SK-N-DZ (cell line): ENCODE results near the gene MYOCD. TPM values are rescaled to one million over a fixed set of nuclear protein-coding genes. Genes with fewer than 3 reads are reported as not detected.
"Not testable (repeated sequence)": the region's sequence is repeated elsewhere in the genome, so short reads cannot be mapped to it uniquely, and the experiment has no call there.

Source experiments
- DNase-seq: peaks from one replicate; pipeline ENCODE4 v3.0.0-alpha.2; 2015; ENCODE audit warnings: low spot score
- polyA plus RNA-seq, 2 experiments: library from polyadenylated mRNA; depleted of rRNA; stranded (reverse); fragments of >200 nt; gene quantifications; 2 replicates each; pipeline ENCODE4 v1.2.3, GENCODE V29; 2014

Gene MYOCD, protein sequence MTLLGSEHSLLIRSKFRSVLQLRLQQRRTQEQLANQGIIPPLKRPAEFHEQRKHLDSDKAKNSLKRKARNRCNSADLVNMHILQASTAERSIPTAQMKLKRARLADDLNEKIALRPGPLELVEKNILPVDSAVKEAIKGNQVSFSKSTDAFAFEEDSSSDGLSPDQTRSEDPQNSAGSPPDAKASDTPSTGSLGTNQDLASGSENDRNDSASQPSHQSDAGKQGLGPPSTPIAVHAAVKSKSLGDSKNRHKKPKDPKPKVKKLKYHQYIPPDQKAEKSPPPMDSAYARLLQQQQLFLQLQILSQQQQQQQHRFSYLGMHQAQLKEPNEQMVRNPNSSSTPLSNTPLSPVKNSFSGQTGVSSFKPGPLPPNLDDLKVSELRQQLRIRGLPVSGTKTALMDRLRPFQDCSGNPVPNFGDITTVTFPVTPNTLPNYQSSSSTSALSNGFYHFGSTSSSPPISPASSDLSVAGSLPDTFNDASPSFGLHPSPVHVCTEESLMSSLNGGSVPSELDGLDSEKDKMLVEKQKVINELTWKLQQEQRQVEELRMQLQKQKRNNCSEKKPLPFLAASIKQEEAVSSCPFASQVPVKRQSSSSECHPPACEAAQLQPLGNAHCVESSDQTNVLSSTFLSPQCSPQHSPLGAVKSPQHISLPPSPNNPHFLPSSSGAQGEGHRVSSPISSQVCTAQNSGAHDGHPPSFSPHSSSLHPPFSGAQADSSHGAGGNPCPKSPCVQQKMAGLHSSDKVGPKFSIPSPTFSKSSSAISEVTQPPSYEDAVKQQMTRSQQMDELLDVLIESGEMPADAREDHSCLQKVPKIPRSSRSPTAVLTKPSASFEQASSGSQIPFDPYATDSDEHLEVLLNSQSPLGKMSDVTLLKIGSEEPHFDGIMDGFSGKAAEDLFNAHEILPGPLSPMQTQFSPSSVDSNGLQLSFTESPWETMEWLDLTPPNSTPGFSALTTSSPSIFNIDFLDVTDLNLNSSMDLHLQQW
- polyA plus RNA-seq (2014; cell fraction: cytosol; rRNA removed), result not detected in 2 replicates
- not detected in 2 replicates for polyA plus RNA-seq (2014; cell fraction: nucleus; rRNA removed)

DNA sequence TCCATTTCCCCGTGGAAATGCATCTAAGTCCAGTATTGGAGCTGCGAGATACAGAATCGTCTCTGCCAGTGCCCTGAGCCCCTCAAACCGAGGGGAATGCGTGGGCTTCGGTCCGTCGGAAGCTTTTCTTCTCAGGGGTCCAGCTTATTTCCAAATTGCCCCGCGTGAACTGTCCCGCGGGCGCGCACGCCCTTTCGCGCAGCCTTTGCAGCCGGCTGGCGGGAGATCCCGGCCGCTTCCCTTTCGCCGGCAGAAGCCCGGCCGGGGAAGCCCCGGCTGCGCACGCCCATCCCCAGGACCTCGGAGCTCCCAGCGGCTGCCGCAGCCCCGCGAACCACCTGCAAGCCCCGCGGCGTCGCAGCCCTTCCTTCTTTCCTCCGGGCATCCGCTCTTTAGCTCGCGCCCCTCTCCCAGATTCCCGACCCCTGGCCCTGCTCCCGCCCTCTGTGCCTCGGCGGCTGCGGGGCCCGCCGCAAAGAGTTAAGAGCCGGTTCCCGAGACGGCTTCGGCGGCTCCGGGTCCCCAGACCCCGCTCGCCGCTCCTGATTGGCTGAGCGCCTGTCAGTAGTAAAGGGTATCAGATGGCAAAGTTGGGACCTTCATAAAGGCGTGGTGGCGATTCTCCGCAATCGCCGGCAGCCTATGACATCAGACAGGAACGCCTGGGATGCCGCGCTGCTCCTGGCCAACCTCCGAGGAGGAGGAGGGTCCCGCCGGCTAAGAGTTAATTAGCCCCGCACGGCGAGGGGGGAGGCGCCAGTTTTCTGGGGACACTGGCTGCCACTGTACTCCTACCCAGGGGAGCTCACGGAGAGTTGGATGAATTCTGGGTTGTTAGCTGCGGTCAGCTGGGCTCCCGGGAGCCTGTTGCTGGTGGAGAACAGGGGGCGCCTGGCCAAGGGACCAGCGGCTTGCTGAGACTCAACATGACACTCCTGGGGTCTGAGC, at the start of gene MYOCD:
Gene MYOCD, plus strand, starts transcription at position 628 of the 948 bp plus-strand sequence. Its CDS starts 299 bp downstream, at position 927.
- peak; percentile 44 for DNase-seq

DNA sequence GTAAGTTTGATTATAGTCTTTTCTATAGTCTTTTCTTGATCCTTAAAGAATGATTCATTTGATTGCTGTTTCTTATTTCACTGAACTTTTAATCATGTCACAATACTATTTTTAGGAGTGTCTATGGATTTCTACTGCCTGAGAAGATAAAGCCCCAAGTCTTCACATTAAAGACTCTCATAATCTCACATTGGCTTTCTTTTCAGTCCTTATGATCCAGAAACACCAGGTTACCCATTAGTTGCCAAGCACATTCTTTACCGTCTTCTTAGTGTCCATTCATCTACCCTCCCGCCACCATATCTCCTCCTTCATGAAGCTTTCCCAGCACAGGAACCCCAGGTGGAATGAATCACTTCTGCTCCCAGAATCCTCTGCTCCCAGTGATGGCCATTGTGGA, 49.5 kb upstream of the MYOCD start:
- no peak for DNase-seq

DNA sequence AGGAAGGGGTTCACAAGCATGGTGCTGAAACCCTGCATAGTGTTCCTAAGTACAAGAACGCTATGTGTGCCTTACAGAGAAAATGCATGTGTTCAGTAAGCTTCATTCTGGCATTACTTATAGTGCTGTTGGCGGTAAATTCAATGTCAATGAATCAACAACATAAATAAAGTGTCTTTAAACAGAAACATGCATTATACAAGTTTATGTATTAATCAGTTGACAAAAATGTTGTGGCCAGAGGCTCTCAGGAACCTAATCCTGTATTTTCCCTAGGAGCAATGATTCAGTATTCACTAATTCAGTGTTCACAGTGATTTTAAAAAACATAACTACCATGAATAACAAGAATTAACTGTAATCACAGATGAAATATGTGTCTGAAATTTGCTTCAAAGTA, 47.1 kb upstream of the MYOCD start:
- DNase-seq, result no peak

DNA sequence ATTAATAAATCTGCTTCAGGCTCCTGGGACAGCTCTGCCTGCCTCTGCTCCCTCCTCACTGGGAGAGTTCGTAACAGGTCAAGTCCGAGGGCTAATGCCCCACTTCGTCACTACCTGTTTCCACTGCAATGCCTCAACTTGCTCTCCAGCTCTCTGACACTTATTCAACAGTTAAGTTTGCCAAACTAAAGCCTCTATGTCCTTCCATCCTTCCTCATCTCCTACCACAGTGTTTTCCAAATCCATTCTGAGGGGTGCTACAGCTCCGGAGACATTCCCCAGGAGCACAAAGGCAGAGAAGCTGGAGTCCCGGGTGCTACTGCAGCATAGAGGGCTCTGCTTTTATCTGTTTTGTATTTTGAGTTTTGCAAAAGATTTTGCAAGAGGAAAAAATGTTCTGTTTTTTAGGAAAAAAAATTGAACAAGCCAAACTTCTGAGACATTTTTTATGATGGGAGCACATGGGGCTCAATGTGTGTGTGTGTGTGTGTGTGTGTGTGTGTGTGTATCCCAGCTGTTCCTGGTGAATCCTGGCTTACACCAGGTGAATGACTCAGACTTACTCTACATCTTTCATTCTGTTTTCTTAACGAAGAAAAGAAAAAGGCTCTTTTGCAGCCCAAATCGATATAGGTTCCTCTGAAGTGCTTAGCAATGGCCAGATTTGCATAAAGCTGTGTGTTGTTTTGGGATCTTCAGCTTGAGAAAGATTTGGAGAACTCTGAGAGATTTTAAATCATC, 46.1 kb upstream of the MYOCD start:
- no peak for DNase-seq

DNA sequence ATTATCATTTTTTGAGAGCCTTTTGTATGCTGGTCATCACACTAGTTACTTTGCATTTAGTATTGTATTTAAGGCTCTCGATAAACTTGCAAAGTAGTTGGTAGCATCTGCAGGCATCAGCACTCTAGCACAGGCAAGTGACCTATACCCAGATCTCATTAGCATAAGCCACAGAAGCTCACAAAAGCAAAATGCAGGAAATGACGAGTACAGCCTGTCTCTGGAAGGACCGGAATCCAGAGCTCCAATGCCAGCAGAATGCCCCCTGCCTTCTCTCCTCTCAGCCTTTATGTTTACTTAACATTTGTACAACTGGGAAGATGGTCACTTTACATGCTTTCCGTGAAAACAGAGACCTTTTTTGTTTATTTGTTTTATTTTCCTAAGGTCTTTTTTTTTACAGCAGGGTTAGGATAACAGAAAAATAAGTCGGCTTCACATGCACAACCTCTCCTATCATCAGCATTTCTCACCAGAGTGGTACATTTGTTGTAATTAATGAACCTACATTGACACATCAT, 45.4 kb upstream of the MYOCD start:
- no peak for DNase-seq

DNA sequence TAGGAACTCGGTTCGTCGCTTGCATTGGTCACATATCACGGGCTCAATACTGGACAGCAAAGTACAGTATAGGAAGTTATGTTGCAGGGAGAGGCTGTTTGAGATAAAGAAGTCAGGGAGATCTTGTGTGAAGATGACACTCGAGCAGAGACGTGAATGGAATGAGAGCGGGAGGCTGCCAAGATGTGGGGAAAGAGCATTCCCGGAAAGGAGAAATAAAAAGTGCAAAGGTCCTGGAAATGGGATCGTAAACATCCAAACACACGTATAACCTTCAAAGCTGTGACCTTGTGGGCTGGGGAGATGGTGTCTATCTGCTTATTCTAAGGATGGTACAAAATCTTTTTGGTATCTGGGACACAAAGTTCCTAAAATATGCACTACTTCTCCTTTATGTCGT, 43.0 kb upstream of the MYOCD start:
- DNase-seq, result no peak

DNA sequence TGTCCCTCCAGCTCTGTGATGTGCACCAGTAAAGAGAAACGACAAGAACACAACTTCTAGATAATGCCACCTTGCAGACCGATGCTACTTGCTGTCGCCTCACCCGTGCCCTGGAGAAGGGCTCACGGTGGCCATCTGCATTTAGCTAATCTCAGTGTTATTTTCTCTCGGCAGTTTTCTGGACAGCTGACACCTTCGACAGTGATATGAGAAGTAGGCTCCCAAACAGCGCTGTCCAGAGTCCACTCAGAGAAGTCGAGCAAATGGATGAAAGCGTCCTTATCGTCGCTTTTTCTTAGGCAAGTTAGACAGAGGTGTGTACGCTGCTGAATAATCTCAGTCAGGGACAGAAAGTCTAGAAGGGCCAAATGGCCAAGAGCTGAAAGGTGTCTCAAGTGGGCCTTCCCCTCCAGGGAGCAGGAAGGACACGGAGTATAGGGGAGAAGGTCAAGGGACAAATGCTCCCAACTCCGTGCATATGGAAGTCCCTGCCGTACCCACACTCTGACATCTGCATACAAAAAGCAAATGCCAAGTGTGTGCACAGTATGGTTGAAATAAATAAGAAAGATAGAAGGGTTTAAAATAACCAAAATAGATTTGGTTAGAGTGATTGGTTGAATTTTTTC, 42.4 kb upstream of the MYOCD start:
- no peak for DNase-seq

DNA sequence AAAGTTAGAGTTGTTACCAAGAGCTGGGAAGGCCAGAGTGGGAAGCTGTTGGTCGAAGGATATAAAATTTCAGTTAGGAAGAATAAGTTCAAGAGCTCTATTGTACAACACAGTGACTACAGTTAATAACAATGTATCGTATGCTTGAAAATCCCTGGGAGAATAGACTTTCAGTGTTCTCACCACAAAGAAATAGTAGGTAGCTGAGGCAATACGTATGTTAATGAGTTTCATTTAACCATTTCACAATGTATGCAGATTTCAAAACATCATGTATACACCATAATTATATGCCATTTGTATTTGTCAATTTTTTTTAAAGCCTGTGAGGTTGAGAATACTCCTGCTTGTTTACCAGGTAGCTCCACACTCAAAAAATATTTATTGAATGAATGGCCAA, 41.5 kb upstream of the MYOCD start:
- no peak for DNase-seq

DNA sequence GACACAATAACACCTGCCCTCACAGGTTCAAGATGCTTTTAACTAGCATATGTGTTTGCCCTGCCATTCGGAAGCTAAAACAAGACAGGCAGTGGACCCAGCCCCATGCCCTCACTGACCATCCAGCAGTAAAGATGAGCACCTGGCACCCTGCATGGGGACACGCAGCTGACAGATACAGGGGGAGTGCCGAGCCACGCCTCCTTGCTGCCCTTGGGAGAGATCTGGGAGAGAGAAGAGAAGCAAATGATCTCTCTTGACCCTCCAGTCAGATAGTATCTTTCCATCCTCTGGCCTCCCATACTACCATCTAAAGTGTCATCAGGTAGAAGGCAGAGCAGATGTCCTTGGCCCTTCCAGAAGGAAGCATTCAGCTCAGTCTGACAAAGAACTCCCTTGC, 40.6 kb upstream of the MYOCD start:
- DNase-seq, result no peak

DNA sequence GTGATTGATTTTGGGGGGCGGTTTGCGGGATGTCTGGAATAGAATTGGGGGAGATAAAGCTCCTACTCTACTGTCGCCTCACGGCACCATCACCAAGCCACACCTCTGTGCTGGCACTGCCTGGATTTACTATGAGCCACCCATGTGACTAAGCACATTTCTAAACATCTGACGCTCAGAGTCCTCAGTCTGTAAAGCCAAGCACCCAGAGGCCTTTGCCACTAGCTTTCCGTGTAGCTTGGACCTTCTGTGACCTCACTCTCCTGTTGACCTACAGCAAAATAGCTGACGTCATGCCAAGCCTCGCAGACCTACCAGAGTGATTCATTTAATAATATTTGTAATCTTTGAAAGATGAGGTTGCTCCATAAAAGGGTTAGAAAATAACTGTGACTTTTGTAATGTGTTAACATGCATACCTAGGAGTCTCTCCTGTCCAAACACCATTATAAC, 38.5 kb upstream of the MYOCD start:
- no peak for DNase-seq

DNA sequence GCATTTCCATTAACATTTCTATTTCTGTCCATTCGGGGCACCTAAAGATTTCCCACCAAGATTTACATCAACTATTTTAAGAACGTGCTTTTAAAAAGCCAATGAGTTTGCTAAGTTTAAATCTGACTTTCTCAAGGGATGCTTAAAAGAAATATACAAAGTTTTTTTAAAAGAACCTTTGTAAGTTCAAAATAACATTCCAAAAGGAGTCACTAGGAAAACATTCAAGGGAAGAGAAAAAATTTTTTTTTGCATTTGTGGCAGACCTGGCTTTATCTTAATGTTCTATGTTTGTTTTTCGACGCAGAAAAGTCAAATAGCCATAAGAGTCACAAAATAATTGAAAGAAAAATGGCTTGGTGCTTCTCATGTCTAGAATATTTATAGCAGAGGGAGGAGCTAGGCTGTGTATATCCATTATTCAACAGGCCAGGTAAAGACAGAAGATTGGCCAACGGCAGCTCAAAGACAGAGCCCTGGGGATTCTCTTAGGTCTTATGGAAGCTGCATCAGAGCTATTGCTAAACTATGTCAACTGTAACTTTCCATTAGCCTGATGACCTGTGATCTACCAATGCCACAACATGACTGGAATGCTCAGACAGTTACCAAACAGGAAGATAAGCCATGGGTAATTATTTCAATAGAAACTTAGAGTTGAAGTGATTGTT, 37.8 kb upstream of the MYOCD start:
- no peak for DNase-seq

DNA sequence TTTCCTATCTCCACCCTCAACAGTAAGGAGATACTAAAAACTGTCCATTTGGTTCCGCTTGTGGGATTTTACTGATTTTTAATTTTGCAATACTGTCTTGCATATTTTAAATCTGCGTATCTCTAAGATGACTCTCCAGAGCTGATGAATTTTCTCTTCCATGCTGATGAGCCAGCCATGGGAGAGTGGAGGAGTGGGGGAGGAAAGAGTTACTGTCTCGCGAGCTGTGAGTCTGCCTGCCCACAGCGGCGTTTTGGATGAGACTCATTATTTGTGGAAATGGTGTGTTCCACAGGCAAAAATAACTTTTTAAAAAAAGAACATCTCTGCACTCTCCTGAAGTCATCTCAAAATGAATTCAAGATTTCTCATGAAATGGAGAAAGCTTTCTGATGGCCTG, 34.6 kb upstream of the MYOCD start:
- DNase-seq, result no peak

DNA sequence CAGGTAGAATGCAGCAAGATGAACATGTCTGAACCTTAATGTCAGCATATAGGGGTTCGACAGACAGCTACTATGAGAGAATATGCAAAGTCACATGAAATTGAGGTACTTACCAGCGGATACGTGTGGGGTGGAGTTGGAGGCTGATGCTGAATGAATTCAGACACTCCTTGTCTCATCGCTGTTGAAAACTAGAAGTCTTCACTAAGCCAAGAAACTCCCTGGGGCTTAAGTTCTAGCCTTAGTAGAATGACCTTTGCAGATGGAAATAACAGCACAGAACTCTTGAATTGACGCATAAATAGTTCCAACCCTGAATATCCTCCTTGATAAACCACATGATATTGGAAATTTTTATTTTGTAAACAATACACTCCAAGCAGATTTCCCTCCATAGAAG, 32.9 kb upstream of the MYOCD start:
- no peak for DNase-seq

DNA sequence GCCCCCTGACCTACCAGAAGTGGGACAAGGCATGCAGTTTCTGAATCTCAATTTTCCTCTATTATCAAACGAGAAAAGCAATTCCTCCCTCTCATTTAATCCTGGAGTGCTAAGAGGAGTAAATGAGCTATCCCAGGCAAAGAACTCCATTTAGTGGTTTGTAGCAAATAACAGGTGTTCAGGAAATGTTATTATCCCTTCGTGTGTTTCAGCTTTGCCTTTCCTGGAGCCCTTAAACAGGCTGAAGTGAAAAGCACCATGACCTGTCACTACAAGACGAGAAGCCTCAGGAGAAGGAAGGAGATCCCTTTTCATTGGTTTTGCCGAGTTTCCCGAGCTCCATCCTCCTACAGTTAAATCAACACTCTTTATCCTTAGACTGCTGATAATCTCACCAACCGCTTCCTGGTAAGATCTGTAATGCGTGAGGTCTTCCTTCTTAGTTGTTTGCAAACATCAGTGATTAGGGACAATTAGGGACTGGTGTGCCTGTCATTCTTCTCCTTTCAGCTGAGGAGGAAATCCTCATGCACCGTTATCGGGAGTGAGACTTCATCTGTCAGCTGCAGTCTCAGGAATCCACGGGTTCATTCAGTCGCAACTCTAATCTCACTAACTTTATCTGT, 30.8 kb upstream of the MYOCD start:
- no peak for DNase-seq

DNA sequence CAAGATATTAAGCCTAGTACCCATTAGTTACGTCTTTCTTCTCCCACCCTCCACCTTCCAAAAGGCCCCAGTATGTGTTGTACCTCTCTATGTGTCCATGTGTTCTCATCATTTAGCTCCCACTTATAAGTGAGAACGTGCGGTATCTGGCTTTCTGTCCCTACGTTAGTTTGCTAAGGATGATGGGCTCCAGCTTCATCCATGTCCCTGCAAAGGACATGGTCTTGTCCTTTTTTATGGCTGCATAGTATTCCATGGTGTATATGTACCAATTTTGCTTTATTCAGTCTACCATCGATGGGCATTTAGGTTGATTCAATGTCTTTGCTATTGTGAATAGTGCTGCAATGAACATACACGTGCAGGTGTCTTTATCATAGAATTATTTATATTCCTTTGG, 29.7 kb upstream of the MYOCD start:
- not testable (repeated sequence) for DNase-seq

DNA sequence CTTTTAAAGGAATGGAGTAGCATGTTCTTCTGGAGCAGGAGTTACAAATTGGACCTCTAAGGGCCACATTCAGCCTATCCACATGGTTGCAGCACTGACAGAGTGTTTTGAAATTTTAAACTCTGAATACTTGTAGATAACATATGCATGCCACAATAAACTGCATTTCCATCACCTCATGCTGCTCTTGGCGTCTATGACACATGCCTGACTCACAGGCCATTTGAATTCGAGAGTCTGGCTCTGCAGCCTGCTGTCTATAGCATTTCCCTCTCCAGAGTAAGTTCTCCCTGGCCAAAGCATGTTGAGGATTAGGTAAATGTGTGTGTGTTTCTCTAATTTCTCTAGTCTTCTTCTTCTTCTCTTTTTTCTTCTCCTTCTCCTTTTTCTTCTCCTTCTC, 28.7 kb upstream of the MYOCD start:
- no peak for DNase-seq

DNA sequence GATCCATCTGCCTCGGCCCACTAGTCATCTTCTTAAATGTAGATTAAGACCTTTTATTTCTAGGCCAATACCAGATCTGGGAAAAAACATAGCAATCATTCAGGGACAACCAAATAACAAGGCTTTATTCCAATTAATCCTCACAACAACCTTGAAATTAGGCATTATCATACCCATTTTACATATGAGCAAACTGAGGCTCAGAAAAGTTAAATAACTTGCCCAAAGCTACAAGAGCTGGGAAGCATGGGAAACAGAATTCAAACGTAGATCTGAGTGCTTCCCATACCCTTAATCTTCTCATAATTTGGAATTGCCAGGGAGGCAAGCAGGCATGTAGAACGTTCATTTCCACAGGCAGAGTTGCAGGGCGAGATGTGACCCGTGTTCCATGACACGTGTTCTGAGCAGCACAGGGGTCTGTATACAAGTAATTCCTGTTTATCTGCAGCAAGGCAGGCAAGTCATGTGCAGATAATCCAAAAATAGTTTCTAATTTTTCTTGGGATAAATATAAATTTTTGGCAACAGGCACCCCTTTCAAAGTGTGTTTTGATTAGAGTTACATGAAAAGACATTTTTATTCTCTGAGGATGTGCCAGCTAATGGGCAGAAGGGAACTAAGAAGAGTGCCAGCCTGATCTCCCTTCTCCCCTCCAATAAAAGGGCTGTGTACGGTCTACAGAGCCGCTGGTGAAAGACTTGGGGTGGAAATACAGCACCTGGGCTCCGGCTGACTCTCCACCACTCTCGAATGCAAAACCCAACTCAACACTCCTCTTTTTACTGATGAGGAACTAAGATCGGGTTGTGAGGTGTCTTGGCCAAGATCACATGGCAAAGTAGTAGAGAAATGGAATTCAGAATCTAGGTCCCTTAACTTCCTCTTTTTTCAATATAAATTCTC, 27.7 kb upstream of the MYOCD start:
- DNase-seq, result no peak

DNA sequence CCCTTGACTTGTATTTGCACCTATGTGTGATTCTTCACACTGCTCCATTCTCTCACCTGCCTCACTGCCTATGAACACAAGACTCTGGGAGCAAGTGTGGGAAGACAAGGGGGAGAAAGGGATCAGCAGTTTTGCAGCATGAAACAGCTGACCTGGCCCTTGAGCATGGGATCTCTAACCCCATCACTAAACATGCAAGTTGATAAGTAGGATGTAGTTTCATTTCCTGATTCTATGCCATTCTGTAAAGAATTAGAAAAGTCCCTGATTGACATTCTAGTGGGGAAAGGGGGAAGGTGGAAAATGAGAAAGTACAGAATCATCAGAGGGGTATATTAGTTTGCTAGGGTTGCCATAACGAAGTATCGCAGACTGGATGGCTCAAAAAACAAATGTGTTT, 25.3 kb upstream of the MYOCD start:
- DNase-seq, result no peak
